DMS 273 treated with DMSO at 0.1 percent for 48 hours (cell line): ENCODE measurements around the gene JADE2.
A peak's percentile ranks its signal among the peaks of the same experiment; 100 is the strongest.
"Not testable (repeated sequence)": the region's sequence is repeated elsewhere in the genome, so short reads cannot be mapped to it uniquely, and the experiment has no call there.

Experiments
- DNase-seq: peaks from one replicate; lab custom pipeline; 2025; lab: John Stamatoyannopoulos, UW

The JADE2 gene

GRCh38 chr5:134524826-134525682, at the start of gene JADE2:
Gene JADE2, plus strand, starts transcription at chr5:134525670. Its CDS starts 10,188 bp downstream, at chr5:134535858.
- peak; percentile 45 for DNase-seq

- no peak for DNase-seq
These were observed 47.8 kb upstream of the JADE2 start for GRCh38 chr5:134477462-134478245.

- DNase-seq: no peak
These were observed 45.6 kb upstream of the JADE2 start for GRCh38 chr5:134479839-134480238.

GRCh38 chr5:134489227-134489944, 36.1 kb upstream of the JADE2 start:
- DNase-seq: no peak

GRCh38 chr5:134490255-134490924, 35.1 kb upstream of the JADE2 start:
- DNase-seq: no peak

- no peak for DNase-seq
These were observed 34.6 kb upstream of the JADE2 start for GRCh38 chr5:134490925-134491271.

GRCh38 chr5:134491841-134492442, 33.5 kb upstream of the JADE2 start:
- no peak for DNase-seq

- DNase-seq: no peak
These were observed 32.9 kb upstream of the JADE2 start for GRCh38 chr5:134492568-134492967.

- DNase-seq: no peak
These were observed 31.9 kb upstream of the JADE2 start for GRCh38 chr5:134493461-134494055.

- DNase-seq: no peak
These were observed 30.7 kb upstream of the JADE2 start for GRCh38 chr5:134494780-134495179.

- not testable (repeated sequence) for DNase-seq
These were observed 25.6 kb upstream of the JADE2 start for GRCh38 chr5:134499905-134500304.

GRCh38 chr5:134500699-134501430, 24.6 kb upstream of the JADE2 start:
- DNase-seq: no peak

- no peak for DNase-seq
These were observed 23.2 kb upstream of the JADE2 start for GRCh38 chr5:134502259-134502658.

- DNase-seq: no peak
These were observed 22.2 kb upstream of the JADE2 start for GRCh38 chr5:134503088-134503936.

GRCh38 chr5:134503937-134504437, 21.5 kb upstream of the JADE2 start:
- DNase-seq: no peak

- DNase-seq: no peak
These were observed 20.7 kb upstream of the JADE2 start for GRCh38 chr5:134504629-134505300.

GRCh38 chr5:134506054-134507039, 19.1 kb upstream of the JADE2 start:
- no peak for DNase-seq
